Measurements from ENCODE around the gene RPL3. TPM values are rescaled to one million over a fixed set of nuclear protein-coding genes. Genes with fewer than 3 reads are reported as not detected.

RPL3 gene
- polyA plus RNA-seq, 1 donor (not counting 4 experiments of a cell fraction or from before 2014, with no cell fraction given) = 2,538 TPM

DNA sequence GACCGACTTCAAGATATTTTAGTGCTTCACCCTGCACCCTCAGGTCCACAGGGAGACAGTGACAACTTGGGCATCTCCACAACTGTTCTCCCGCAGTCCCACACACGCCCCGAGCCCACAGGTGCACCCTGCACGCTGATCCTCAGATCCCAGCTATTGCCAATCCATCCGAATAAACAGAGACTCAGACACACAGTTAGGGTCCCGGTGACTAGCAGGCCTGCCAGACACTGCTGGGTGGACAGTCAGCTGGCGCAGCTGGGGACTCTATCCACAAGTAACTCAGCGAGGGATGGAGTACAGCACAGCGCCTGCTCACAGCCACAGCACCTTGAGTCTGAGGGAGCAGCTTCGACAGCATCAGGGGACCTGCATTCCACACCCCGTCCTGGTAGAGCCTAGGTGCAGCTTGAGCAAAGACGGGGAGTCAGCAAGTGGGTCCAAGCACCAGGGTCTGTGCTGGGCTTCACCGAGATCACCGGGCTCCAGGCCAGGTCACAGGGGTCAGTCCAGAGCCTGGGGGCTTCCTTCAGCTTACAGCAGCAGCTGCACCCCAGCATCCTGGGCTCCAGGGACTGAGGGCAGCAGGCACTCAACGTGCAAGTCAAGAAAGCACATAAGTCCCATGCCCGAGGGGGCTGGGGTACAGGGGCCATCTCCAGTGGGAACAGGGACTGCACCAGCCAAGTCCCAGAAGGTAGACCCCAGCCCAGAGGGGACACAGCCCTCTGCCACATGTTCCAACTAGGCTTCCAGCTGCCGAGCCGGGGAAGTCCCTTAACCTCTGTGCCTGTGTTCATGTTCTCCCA, 7.6 kb downstream of the RPL3 start:
- Histone ChIP-seq H3K27ac (ENCODE audit: control insufficient read depth, insufficient read depth, low read length) (peak overlapping the region; percentile 34), H3K9me3 (ENCODE audit: control insufficient read depth, low read depth, low read length) (no peaks in the 10 kb centered on the region), H4K20me1 (ENCODE audit: control insufficient read depth, extremely low read depth, insufficient read depth, low read length) (peaks cover 54% of the 10 kb centered on the region), H3K4me2 (ENCODE audit: control insufficient read depth, extremely low read depth, insufficient read depth, low read depth, low read length) (peak overlapping the region; percentile 3), H2AFZ (ENCODE audit: control insufficient read depth, low read length) (no peak overlapping the region), H3K9ac (ENCODE audit: control insufficient read depth, extremely low read depth, insufficient read depth, low read length) (no peak overlapping the region), H3K36me3 (ENCODE audit: control insufficient read depth in 2 of 2, extremely low read depth in 1 of 2, insufficient read depth in 2 of 2, low read length in 2 of 2) (peaks cover 45 to 60% of the 10 kb centered on the region in 2 experiments), H3K79me2 (ENCODE audit: control insufficient read depth, insufficient read depth, low read length) (peaks cover 38% of the 10 kb centered on the region), H3K4me3 (ENCODE audit: control insufficient read depth in 2 of 3, extremely low read depth in 1 of 3, insufficient read depth in 2 of 3, low read depth in 1 of 3, low read length in 3 of 3) (no peak overlapping the region), H3K4me1 (ENCODE audit: control insufficient read depth, extremely low read depth, insufficient read depth, low read length) (peaks cover 77% of the 10 kb centered on the region), H3K27me3 (ENCODE audit: control insufficient read depth, extremely low read depth, insufficient read depth, low read length) (no peaks in the 10 kb centered on the region), H3K9me1 (ENCODE audit: control insufficient read depth, extremely low read depth, insufficient read depth, low read length) (peaks cover 4% of the 10 kb centered on the region)
- no peak for FAIRE-seq
- no peak for DNase-seq (ENCODE audit: low read depth, low spot score)
- no peak for TF ChIP-seq CTCF (optimal IDR thresholded peaks at IDR 0.05 in 1 of 3, IDR thresholded peaks at IDR 0.05 in 1 of 3, conservative IDR thresholded peaks at IDR 0.05 in 1 of 3; ENCODE audit: extremely low read depth in 1 of 3, insufficient read depth in 2 of 3, low read length in 3 of 3)
- dilution Hi-C loops (cut with MboI; ENCODE audit: extremely low pct_ligation_motif_present, low sequenced_read_pairs) = no loop called here

- peaks cover 37% of the 10 kb centered on the region for H4K20me1 ChIP-seq (ENCODE audit: control insufficient read depth, extremely low read depth, insufficient read depth, low read length)
- peaks cover 2% of the 10 kb centered on the region for H3K9me1 ChIP-seq (ENCODE audit: control insufficient read depth, extremely low read depth, insufficient read depth, low read length)
- dilution Hi-C loops (cut with MboI; ENCODE audit: extremely low pct_ligation_motif_present, low sequenced_read_pairs) = no loop called here
- peaks cover 21% of the 10 kb centered on the region for H3K79me2 ChIP-seq (ENCODE audit: control insufficient read depth, insufficient read depth, low read length)
- peak overlapping the region; percentile 48 for H3K9ac ChIP-seq (ENCODE audit: control insufficient read depth, extremely low read depth, insufficient read depth, low read length)
- H3K4me1 ChIP-seq (ENCODE audit: control insufficient read depth, extremely low read depth, insufficient read depth, low read length) = peaks cover 65% of the 10 kb centered on the region
- no peak for DNase-seq (ENCODE audit: low read depth, low spot score)
- peak overlapping the region; percentile 86 for H3K27ac ChIP-seq (ENCODE audit: control insufficient read depth, insufficient read depth, low read length)
- peak overlapping the region; percentile 84 for H3K4me2 ChIP-seq (ENCODE audit: control insufficient read depth, extremely low read depth, insufficient read depth, low read depth, low read length)
- no peak for TF ChIP-seq CTCF (optimal IDR thresholded peaks at IDR 0.05 in 1 of 3, IDR thresholded peaks at IDR 0.05 in 1 of 3, conservative IDR thresholded peaks at IDR 0.05 in 1 of 3; ENCODE audit: extremely low read depth in 1 of 3, insufficient read depth in 2 of 3, low read length in 3 of 3)
- no peak for TF ChIP-seq EZH2 (IDR thresholded peaks at IDR 0.05; ENCODE audit: low read length)
- H2AFZ ChIP-seq (ENCODE audit: control insufficient read depth, low read length) = no peak overlapping the region
- peak; percentile 75 for FAIRE-seq
- H3K9me3 ChIP-seq (ENCODE audit: control insufficient read depth, low read depth, low read length) = no peaks in the 10 kb centered on the region
- H3K4me3 ChIP-seq (ENCODE audit: control insufficient read depth in 2 of 3, extremely low read depth in 1 of 3, insufficient read depth in 2 of 3, low read depth in 1 of 3, low read length in 3 of 3) = no peak overlapping the region
- peaks cover 33 to 44% of the 10 kb centered on the region in 2 experiments for H3K36me3 ChIP-seq (ENCODE audit: control insufficient read depth in 2 of 2, extremely low read depth in 1 of 2, insufficient read depth in 2 of 2, low read length in 2 of 2)
- H3K27me3 ChIP-seq (ENCODE audit: control insufficient read depth, extremely low read depth, insufficient read depth, low read length) = no peaks in the 10 kb centered on the region
Measured at GRCh38 chr22:39309881-39310714, 9.3 kb downstream of the RPL3 start.
